MCF 10A (cell line): ENCODE data around the gene CYB561D2. TPM values are rescaled to one million over a fixed set of nuclear protein-coding genes. Genes with fewer than 3 reads are reported as not detected.

Experiments used
- BruUV-seq: library from RNA; stranded (reverse); fragments of 400-500 nt; replicated peaks from 2 replicates; lab custom pipeline; 2021; lab: Mats Ljungman, UMichigan
- CTCF ChIA-PET: fragments of 300-600 bp; sonication (Branson Sonifier 250); formaldehyde crosslinking; extraction: SDS; loops from one replicate; lab custom pipeline; 2021; ENCODE audit warnings: antibody characterized with exemption, inconsistent platforms; lab: Yijun Ruan, JAX
- POLR2A ChIA-PET: fragments of 300-600, 350-650 bp; sonication (Branson Sonifier 250); formaldehyde crosslinking; extraction: SDS; loops from one replicate; lab custom pipeline; 2020; ENCODE audit warnings: antibody characterized with exemption, inconsistent platforms; lab: Yijun Ruan, JAX
- DNase-seq: peaks from one replicate; pipeline ENCODE4 v3.0.0-alpha.2; 2018; ENCODE audit not compliant: unreplicated experiment
- H3K27ac Mint-ChIP-seq: one replicate; pipeline ENCODE4 v1.8.0; 2022; ENCODE audit warnings: mild to moderate bottlenecking, low read depth, mixed read lengths; ENCODE audit not compliant: unreplicated experiment
- H3K27me3 Mint-ChIP-seq: one replicate; pipeline ENCODE4 v1.8.0; 2022; ENCODE audit warnings: mixed read lengths; ENCODE audit not compliant: insufficient read depth, unreplicated experiment
- H3K36me3 Mint-ChIP-seq: one replicate; pipeline ENCODE4 v1.8.0; 2022; ENCODE audit warnings: mild to moderate bottlenecking, moderate library complexity, mixed read lengths; ENCODE audit not compliant: insufficient read depth, unreplicated experiment
- H3K4me1 Mint-ChIP-seq: one replicate; pipeline ENCODE4 v1.8.0; 2022; ENCODE audit warnings: mixed read lengths; ENCODE audit not compliant: insufficient read depth, unreplicated experiment
- H3K4me3 Mint-ChIP-seq: one replicate; pipeline ENCODE4 v1.8.0; 2022; ENCODE audit warnings: mild to moderate bottlenecking, moderate library complexity, mixed read lengths; ENCODE audit not compliant: unreplicated experiment
- H3K9me3 Mint-ChIP-seq: one replicate; pipeline ENCODE4 v1.8.0; 2022; ENCODE audit warnings: mixed read lengths; ENCODE audit not compliant: unreplicated experiment
- intact Hi-C: fragments of 100-400 bp; cut with micrococcal nuclease; formaldehyde crosslinking; loops from 2 replicates; pipeline ENCODE4 v1.14.1; 2022
- total RNA-seq: library from RNA; stranded (reverse); gene quantifications from 2 replicates; pipeline ENCODE4 v1.2.3, GENCODE V29; 2022
- TF ChIP-seq, protein P1 (sequence below): fragments of 200-600 bp; IDR thresholded peaks from one replicate; pipeline ENCODE4 v1.8.0; 2022; ENCODE audit warnings: antibody characterized with exemption, mild to moderate bottlenecking; ENCODE audit not compliant: unreplicated experiment

CYB561D2 gene
- total RNA-seq, 1 experiment from 2014 or later: 24.1 TPM

DNA sequence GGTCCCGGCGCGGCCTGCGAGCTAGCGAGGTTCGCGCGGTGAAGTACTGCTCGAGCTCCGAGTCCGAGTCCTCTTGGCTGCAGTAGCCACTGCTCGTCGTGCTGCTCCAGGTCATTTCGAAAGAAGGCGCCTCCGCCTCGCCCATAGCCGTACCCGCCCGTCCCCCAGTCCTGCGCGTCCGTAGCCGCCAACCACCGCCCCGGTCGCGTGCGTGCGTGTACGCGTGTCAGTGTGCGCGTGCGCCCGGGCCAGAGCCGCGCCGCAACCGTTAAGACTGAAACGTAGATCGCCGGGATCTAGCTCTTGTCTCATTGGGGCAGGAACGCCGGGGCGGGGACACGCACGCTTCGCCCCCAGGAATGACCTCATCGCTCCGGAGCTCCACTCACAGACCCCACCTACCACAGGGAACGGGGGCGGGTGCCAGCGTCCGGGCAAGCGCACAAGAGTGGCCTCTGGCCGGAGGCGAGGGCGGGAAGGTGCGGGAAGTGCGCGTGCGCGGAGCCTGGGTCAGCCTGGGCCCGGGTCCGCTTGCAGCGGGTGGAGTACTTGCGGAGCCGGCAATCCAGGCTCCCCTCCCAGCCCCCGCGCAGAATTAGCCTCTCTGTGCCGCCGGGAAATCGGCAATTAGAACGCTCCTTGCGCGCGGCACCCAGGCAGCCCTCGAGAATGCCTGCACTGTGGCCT, 13.3 kb upstream of the CYB561D2 start:
- peak; percentile 99 for DNase-seq
- Mint-ChIP-seq H3K27ac (peak overlapping the region; percentile 91), H3K9me3 (no peaks in the 10 kb centered on the region), H3K4me3 (peak overlapping the region; percentile 85), H3K36me3 (peaks cover 30% of the 10 kb centered on the region), H3K4me1 (peaks cover 22% of the 10 kb centered on the region), H3K27me3 (no peaks in the 10 kb centered on the region)
- TF ChIP-seq, protein P1, sequence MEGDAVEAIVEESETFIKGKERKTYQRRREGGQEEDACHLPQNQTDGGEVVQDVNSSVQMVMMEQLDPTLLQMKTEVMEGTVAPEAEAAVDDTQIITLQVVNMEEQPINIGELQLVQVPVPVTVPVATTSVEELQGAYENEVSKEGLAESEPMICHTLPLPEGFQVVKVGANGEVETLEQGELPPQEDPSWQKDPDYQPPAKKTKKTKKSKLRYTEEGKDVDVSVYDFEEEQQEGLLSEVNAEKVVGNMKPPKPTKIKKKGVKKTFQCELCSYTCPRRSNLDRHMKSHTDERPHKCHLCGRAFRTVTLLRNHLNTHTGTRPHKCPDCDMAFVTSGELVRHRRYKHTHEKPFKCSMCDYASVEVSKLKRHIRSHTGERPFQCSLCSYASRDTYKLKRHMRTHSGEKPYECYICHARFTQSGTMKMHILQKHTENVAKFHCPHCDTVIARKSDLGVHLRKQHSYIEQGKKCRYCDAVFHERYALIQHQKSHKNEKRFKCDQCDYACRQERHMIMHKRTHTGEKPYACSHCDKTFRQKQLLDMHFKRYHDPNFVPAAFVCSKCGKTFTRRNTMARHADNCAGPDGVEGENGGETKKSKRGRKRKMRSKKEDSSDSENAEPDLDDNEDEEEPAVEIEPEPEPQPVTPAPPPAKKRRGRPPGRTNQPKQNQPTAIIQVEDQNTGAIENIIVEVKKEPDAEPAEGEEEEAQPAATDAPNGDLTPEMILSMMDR: no peak
- BruUV-seq: no TSS peak
- CTCF ChIA-PET: interaction anchor here (0.8 to 4.6 kb wide), 9 partner anchors 9 to 232 kb away, joined by 3 to 40 read pairs (median 4); partner anchors contain the start of genes CYB561D2, HEMK1, IFRD2 and NPRL2
- POLR2A ChIA-PET: interaction anchor here (0.6 to 4.9 kb wide), 24 partner anchors 8 to 1615 kb away, joined by 3 to 79 read pairs (median 6); partner anchors contain the start of genes CYB561D2, DCAF1, GNAI2 and HYAL2
- intact Hi-C loops: no loop called here

DNA sequence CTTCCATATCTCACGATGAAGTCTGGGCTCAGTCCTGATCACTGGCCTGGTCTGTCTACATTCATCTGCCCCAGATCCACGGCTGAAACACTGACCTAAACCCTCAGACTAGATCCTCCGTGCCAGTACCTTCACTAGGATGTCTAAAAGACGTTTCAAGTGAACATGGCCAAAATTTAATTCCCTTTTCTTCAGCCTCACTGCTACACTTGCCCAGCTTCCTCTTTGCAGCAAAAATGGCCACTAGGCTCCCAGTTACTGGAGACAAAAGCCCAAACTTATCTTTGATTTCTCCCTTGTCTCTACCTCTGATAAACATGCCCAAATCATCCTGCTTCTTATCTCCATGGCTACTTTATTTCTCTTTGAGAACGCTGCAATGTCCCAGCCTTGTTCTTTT, 11.7 kb upstream of the CYB561D2 start:
- Mint-ChIP-seq H3K27me3 (no peaks in the 10 kb centered on the region), H3K4me3 (peak overlapping the region; percentile 85), H3K4me1 (peaks cover 19% of the 10 kb centered on the region), H3K36me3 (peaks cover 15% of the 10 kb centered on the region), H3K27ac (no peak overlapping the region), H3K9me3 (no peaks in the 10 kb centered on the region)
- POLR2A ChIA-PET: interaction anchor here (3.9 to 4.9 kb wide), 2 partner anchors 10 kb away, joined by 58 to 79 read pairs; partner anchors contain the start of genes CYB561D2, NPRL2 and TUSC2
- intact Hi-C loops: no loop called here
- BruUV-seq: no TSS peak
- no peak for DNase-seq
- CTCF ChIA-PET: interaction anchor here (0.6 to 4.6 kb wide), 4 partner anchors 9 to 1604 kb away, joined by 5 to 40 read pairs (median 12); partner anchors contain the start of genes CYB561D2 and NPRL2
- TF ChIP-seq, protein P1: no peak

DNA sequence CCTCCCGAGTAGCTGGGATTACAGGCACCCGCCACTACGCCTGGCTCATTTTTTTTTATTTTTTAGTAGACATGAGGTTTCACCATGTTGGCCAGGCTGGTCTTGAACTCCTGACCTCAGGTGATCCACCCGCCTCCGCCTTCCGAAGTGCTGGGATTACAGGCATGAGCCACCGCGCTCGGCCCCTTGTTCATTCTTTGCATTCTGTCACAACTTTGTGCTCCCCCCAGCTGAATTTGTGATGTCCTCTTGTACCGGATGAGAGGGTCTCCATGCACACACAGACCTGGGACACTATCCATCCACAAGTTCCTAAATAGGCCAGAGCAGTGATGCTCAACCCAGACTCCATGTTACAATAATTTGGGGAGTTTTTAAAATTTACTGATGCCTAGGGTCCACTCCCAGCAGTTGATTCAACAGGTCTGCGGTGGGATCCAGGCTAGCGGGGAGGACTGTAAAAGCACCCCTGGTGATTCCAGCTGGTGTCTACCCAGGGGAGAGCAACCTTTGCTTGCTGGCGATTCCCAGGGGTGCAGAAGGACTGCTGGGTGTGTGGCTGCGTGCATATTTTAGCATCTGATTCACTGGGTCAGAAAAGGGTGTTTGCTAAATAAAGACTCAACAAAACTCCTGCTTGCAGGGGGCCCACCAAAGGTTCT, 11.0 kb upstream of the CYB561D2 start:
- no peak overlapping the region for H3K27ac Mint-ChIP-seq
- intact Hi-C loops: no loop called here
- H3K4me1 Mint-ChIP-seq: peaks cover 13% of the 10 kb centered on the region
- no TSS peak for BruUV-seq
- H3K27me3 Mint-ChIP-seq: no peaks in the 10 kb centered on the region
- TF ChIP-seq, protein P1: no peak
- no peak for DNase-seq
- ChIA-PET POLR2A (interaction anchor here (1.3 kb wide), 1 partner anchor 11 kb away, joined by 4 read pairs; the partner anchor contains the start of genes CYB561D2 and NPRL2), CTCF (interaction anchor here (1.8 to 4.6 kb wide), 2 partner anchors 9 to 275 kb away, joined by 5 to 40 read pairs; partner anchors contain the start of genes CYB561D2 and NPRL2)
- H3K4me3 Mint-ChIP-seq: no peak overlapping the region
- H3K36me3 Mint-ChIP-seq: peaks cover 8% of the 10 kb centered on the region
- H3K9me3 Mint-ChIP-seq: no peaks in the 10 kb centered on the region

DNA sequence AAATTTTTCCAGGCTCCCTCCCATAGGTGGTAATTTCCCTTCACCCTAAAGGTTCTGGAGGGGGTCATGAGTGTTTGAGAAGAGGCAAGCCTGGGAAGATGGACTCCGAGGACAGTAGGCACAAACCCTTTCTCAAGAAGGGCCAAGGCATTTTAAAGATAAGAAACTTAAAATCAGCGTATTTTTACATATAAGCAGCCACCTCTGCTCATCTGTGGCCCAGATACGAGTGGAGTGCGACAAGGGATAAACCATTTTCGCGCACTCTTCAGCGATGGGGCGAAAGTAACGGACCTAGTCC, 10.6 kb upstream of the CYB561D2 start:
- Mint-ChIP-seq H3K36me3 (peaks cover 6% of the 10 kb centered on the region), H3K4me1 (peaks cover 13% of the 10 kb centered on the region), H3K4me3 (no peak overlapping the region), H3K27ac (no peak overlapping the region), H3K27me3 (no peaks in the 10 kb centered on the region), H3K9me3 (no peaks in the 10 kb centered on the region)
- POLR2A ChIA-PET: interaction anchor here (1.3 kb wide), 1 partner anchor 11 kb away, joined by 4 read pairs; the partner anchor contains the start of genes CYB561D2 and NPRL2
- CTCF ChIA-PET: interaction anchor here (0.6 to 1.8 kb wide), 3 partner anchors 275 to 1633 kb away, joined by 3 to 5 read pairs (median 3); partner anchors contain the start of gene ABHD14B
- intact Hi-C loops: no loop called here
- TF ChIP-seq, protein P1: no peak
- no TSS peak for BruUV-seq
- no peak for DNase-seq
